Measurements from ENCODE around the gene YDJC.
"Not testable (repeated sequence)": the region's sequence is repeated elsewhere in the genome, so short reads cannot be mapped to it uniquely, and the experiment has no call there.

YDJC gene

DNA sequence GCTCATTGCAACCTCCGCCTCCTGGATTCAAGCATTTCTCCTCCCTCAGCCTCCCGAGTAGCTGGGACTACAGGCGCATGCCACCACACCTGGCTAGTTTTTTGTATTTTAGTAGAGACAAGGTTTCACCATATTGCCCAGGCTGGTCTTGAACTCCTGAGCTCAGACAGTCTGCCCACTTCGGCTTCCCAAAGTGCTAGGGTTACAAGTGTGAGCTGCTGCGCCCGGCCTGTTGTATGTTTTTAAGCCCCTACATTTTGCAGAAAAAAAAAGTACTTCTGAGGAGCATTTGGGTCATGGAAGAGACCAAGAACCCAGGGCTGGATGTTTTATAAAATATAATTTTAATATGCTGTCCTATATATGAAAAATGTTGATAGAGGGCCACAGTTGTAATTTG is 12.5 kb downstream of the YDJC start:
- not testable (repeated sequence) for H3K27me3 ChIP-seq (ENCODE audit: control insufficient read depth, insufficient read depth, low read length)

DNA sequence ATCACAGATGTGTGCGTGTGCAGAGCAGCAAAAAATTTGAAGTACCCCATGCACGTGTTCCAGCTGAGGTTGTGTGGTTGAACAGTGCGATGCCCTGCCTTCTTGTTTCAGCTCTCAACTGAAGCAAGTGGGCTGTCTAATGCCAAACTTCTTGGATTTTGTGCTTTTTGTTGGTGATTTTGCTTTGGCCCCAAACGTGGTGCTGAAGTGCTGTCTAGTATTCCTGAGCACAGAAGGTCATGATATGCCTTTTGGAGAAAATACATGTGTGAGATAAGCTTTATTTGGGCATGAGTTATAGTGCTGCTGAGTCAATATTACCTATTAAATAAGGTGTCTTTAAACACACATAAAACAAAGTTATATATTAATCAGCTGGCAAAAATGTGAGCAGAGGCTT is 14.1 kb downstream of the YDJC start:
- no peaks in the 10 kb centered on the region for H3K9me3 ChIP-seq (ENCODE audit: control insufficient read depth, insufficient read depth, low read depth, low read length)
- no peak overlapping the region for H3K9ac ChIP-seq (ENCODE audit: low read length)
- no peaks in the 10 kb centered on the region for H3K27me3 ChIP-seq (ENCODE audit: control insufficient read depth, insufficient read depth, low read length)
- no peak overlapping the region for H3K27ac ChIP-seq (ENCODE audit: low read depth, low read length)
- no peak overlapping the region for H3K4me3 ChIP-seq (ENCODE audit: low read depth, low read length)
- H3K4me1 ChIP-seq (ENCODE audit: control insufficient read depth, insufficient read depth, low read length), result no peaks in the 10 kb centered on the region
- H3K36me3 ChIP-seq (ENCODE audit: control insufficient read depth, insufficient read depth, low read length), result peaks cover 51% of the 10 kb centered on the region

More for the DNA sequence above, 12.5 kb downstream of the YDJC start:
- H3K4me1 ChIP-seq (ENCODE audit: control insufficient read depth, insufficient read depth, low read length); H3K4me3 ChIP-seq (ENCODE audit: low read depth, low read length); H3K27ac ChIP-seq (ENCODE audit: low read depth, low read length); H3K9me3 ChIP-seq (ENCODE audit: control insufficient read depth, insufficient read depth, low read depth, low read length); H3K9ac ChIP-seq (ENCODE audit: low read length): not testable (repeated sequence)
- peaks cover 45% of the 10 kb centered on the region for H3K36me3 ChIP-seq (ENCODE audit: control insufficient read depth, insufficient read depth, low read length)

DNA sequence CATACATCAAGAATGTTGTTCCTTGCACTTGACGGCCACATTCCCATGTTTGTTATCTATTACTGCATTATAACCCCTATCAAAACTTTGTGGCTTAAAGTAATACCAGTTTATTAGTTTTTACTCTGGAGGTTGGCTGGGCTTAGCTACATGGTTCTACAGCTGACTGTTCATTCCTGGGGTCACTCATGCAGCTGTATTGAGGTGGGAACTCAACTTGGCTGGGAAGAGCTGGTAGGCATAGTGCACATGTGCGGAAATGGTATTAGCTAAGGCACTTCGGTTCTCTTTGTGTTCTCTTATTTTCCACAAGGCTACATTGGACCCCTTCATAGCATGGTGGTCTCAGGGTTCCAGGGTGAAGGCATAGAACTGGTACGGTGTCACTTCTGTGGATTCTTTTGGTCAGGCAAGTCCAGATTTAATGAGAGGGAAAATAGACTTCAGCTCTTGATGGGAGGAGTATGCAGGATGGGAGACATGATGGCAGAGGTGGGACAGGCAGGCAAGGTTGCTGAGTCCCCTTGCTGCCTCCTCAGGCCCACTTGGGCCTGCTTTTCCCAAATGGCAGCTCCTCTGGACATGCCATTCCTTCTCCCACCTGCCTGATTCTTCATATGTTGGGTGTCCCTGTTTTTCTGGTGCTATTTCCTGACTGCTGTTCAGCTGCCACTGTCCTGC is 16.1 kb downstream of the YDJC start:
- Histone ChIP-seq H3K9ac (ENCODE audit: low read length) (no peak overlapping the region), H3K9me3 (ENCODE audit: control insufficient read depth, insufficient read depth, low read depth, low read length) (no peaks in the 10 kb centered on the region), H3K4me3 (ENCODE audit: low read depth, low read length) (no peak overlapping the region), H3K4me1 (ENCODE audit: control insufficient read depth, insufficient read depth, low read length) (no peaks in the 10 kb centered on the region), H3K27me3 (ENCODE audit: control insufficient read depth, insufficient read depth, low read length) (no peaks in the 10 kb centered on the region), H3K36me3 (ENCODE audit: control insufficient read depth, insufficient read depth, low read length) (peaks cover 49% of the 10 kb centered on the region), H3K27ac (ENCODE audit: low read depth, low read length) (no peak overlapping the region)

DNA sequence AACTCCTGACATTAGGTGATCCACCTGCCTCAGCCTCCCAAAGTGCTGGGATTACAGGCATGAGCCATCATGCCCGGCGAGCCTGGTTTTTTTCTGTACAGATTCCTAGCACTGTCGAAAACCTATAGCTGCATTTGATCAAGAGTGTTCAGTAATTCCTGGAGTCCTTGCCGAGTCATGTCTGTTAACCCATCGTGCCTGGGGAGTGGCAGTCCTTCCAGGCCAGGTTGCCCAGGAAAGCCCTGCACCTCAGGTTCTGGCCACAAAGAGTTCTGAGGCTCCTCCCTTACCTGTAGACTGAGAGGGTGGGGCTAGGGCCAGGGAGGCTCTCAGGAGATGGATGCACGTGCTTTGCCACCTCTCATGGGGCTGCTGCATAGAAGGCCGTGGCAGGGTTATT is 17.0 kb downstream of the YDJC start:
- no peaks in the 10 kb centered on the region for H3K27me3 ChIP-seq (ENCODE audit: control insufficient read depth, insufficient read depth, low read length)
- no peak overlapping the region for H3K9ac ChIP-seq (ENCODE audit: low read length)
- no peak overlapping the region for H3K27ac ChIP-seq (ENCODE audit: low read depth, low read length)
- H3K4me1 ChIP-seq (ENCODE audit: control insufficient read depth, insufficient read depth, low read length), result no peaks in the 10 kb centered on the region
- no peak overlapping the region for H3K4me3 ChIP-seq (ENCODE audit: low read depth, low read length)
- peaks cover 48% of the 10 kb centered on the region for H3K36me3 ChIP-seq (ENCODE audit: control insufficient read depth, insufficient read depth, low read length)
- H3K9me3 ChIP-seq (ENCODE audit: control insufficient read depth, insufficient read depth, low read depth, low read length), result no peaks in the 10 kb centered on the region

DNA sequence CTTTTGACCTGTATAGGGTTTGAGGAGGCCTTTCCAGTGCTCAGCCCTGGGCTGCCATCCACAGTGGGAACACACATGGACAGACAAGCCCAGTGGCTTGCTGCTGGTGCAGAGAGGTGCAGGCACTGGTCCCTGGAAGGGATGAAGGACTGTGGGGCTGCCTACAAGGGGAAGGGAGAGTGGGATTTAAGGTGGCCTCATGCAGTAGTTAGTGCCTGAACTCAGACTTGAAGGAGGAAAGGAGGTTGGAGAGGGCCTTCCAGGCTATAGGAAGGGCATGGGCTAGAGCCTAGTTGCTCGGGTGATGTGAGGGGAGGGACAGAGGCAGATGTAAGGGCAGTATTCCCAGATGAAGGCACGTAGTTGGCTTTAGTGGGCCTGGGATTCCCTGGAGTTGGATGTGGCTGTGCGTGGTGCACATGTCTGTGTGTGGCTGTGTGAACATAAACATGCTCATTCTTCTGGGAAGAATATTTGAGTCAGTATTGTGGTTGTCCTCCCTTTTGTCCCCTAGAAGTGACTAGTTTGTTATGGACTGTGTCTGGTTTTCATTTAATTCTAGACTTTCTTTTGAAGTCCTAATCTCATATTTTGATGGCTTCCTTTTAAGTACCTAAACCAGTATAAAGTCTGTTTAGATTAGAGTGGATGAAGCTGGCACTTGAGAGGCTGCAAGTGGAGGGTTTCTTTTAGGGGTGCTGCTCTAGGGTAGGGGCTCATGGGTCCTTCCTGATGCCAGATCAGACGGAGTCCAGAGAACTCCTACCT is 18.4 kb downstream of the YDJC start:
- H3K36me3 ChIP-seq (ENCODE audit: control insufficient read depth, insufficient read depth, low read length), result peaks cover 53% of the 10 kb centered on the region
- no peaks in the 10 kb centered on the region for H3K4me1 ChIP-seq (ENCODE audit: control insufficient read depth, insufficient read depth, low read length)
- H3K27me3 ChIP-seq (ENCODE audit: control insufficient read depth, insufficient read depth, low read length), result no peaks in the 10 kb centered on the region
- H3K9ac ChIP-seq (ENCODE audit: low read length), result no peak overlapping the region
- no peak overlapping the region for H3K4me3 ChIP-seq (ENCODE audit: low read depth, low read length)
- H3K27ac ChIP-seq (ENCODE audit: low read depth, low read length), result no peak overlapping the region
- H3K9me3 ChIP-seq (ENCODE audit: control insufficient read depth, insufficient read depth, low read depth, low read length), result no peaks in the 10 kb centered on the region

DNA sequence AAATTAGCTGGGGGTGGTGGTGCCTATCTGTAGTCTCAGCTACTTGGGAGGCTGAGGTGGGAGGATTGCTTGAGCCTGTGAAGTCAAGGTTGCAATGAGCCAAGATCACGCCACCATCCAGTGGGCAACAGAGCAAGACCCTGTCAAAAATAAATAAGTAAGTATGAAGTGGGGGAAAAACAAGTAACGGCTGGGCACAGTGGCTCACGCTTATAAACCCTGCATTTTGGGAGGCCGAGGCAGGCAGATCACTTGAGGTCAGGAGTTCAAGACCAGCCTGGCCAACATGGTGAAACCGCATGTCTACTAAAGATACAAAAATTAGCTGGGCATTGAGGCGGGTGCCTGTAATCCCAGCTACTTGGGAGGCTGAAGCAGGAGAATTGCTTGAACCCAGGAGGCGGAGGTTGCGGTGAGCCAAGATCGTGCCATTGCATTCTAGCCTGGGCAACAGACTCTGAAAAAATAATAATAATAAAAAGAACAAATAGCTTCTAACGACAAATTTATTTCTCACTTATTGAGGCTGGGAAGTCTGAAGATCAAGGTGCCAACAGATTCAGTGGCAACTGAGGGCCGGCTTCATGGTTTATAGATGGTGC is 20.2 kb downstream of the YDJC start:
- peaks cover 52% of the 10 kb centered on the region for H3K36me3 ChIP-seq (ENCODE audit: control insufficient read depth, insufficient read depth, low read length)
- not testable (repeated sequence) for H3K9me3 ChIP-seq (ENCODE audit: control insufficient read depth, insufficient read depth, low read depth, low read length); H3K4me1 ChIP-seq (ENCODE audit: control insufficient read depth, insufficient read depth, low read length); H3K27me3 ChIP-seq (ENCODE audit: control insufficient read depth, insufficient read depth, low read length); H3K9ac ChIP-seq (ENCODE audit: low read length); H3K27ac ChIP-seq (ENCODE audit: low read depth, low read length); H3K4me3 ChIP-seq (ENCODE audit: low read depth, low read length)

DNA sequence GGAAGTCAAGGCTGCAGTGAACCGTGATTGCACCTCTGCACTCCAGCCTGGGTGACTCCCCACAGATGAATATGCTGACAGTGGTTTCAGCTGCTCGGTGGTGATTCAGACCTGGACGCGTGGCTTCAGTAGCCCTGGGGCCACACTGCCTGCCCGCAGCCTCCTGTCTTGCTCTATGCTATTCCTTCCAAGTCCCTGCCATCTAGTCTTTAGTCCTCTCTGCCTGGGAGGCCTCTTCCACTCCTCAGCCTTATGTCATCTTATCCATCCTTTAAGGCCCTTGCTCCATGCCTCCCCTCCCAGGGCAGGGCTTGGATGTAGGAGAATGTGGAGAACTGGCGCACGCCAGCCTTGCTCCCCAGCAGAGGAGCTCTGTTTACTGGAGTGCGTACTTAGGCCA is 23.0 kb downstream of the YDJC start:
- no peak overlapping the region for H3K9ac ChIP-seq (ENCODE audit: low read length)
- no peak overlapping the region for H3K27ac ChIP-seq (ENCODE audit: low read depth, low read length)
- no peaks in the 10 kb centered on the region for H3K27me3 ChIP-seq (ENCODE audit: control insufficient read depth, insufficient read depth, low read length)
- no peaks in the 10 kb centered on the region for H3K4me1 ChIP-seq (ENCODE audit: control insufficient read depth, insufficient read depth, low read length)
- H3K36me3 ChIP-seq (ENCODE audit: control insufficient read depth, insufficient read depth, low read length), result peaks cover 37% of the 10 kb centered on the region
- H3K4me3 ChIP-seq (ENCODE audit: low read depth, low read length), result no peak overlapping the region
- H3K9me3 ChIP-seq (ENCODE audit: control insufficient read depth, insufficient read depth, low read depth, low read length), result no peaks in the 10 kb centered on the region

DNA sequence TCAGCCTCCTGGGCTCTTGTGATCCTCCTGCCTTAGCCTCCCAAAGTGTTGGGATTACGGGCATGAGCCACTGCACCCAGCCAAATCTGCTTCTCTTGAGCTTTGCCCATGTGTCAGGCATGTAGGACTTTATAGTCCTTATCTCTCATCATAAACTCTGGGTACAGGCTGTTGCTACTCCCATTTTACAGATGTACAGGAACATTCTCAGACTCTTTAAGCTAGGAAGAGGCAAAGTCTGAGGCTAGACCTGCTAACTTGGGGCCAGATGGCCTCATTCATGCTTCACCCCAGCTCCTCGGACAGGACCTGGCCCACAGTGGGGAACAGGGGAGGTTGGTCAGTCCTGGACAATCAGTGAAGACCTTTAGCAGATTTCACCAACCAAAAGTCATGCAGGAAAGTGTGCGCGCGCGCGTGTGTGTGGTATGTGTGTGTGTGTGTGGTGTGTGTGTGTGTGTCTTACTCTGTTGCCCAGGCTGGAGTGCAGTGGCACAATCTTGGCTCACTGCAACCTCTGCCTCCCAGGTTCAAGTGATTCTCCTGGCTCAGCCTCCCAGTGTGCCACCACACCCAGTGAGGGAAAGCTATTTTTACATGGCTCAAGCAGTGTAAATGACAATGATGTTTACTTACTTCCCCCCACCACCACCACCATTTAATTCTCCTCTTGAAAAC is 23.8 kb downstream of the YDJC start:
- peaks cover 29% of the 10 kb centered on the region for H3K36me3 ChIP-seq (ENCODE audit: control insufficient read depth, insufficient read depth, low read length)
- no peaks in the 10 kb centered on the region for H3K9me3 ChIP-seq (ENCODE audit: control insufficient read depth, insufficient read depth, low read depth, low read length)
- no peak overlapping the region for H3K27ac ChIP-seq (ENCODE audit: low read depth, low read length)
- no peaks in the 10 kb centered on the region for H3K4me1 ChIP-seq (ENCODE audit: control insufficient read depth, insufficient read depth, low read length)
- H3K9ac ChIP-seq (ENCODE audit: low read length), result no peak overlapping the region
- no peak overlapping the region for H3K4me3 ChIP-seq (ENCODE audit: low read depth, low read length)
- no peaks in the 10 kb centered on the region for H3K27me3 ChIP-seq (ENCODE audit: control insufficient read depth, insufficient read depth, low read length)

DNA sequence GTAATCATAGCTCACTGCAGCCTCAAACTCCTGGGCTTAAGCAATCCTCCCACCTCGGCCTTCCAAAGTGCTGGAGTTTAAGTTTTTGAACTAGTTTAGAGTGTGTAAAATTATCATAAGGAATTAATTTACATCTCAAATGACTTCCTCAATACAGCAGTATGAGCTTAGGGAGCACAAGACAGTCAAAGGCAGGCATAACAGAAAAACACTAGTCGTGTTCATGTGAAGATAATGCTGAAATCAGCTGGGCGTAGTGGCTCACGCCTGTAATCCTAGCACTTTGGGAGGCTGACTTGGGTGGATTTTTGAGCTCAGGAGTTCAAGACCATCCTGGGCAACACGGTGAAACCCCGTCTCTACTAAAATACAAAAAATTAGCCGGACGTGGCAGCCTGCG is 25.8 kb downstream of the YDJC start:
- no peak overlapping the region for H3K27ac ChIP-seq (ENCODE audit: low read depth, low read length)
- H3K9ac ChIP-seq (ENCODE audit: low read length), result no peak overlapping the region
- H3K4me3 ChIP-seq (ENCODE audit: low read depth, low read length), result no peak overlapping the region
- no peaks in the 10 kb centered on the region for H3K27me3 ChIP-seq (ENCODE audit: control insufficient read depth, insufficient read depth, low read length)
- peaks cover 18% of the 10 kb centered on the region for H3K36me3 ChIP-seq (ENCODE audit: control insufficient read depth, insufficient read depth, low read length)
- no peaks in the 10 kb centered on the region for H3K9me3 ChIP-seq (ENCODE audit: control insufficient read depth, insufficient read depth, low read depth, low read length)
- no peaks in the 10 kb centered on the region for H3K4me1 ChIP-seq (ENCODE audit: control insufficient read depth, insufficient read depth, low read length)

DNA sequence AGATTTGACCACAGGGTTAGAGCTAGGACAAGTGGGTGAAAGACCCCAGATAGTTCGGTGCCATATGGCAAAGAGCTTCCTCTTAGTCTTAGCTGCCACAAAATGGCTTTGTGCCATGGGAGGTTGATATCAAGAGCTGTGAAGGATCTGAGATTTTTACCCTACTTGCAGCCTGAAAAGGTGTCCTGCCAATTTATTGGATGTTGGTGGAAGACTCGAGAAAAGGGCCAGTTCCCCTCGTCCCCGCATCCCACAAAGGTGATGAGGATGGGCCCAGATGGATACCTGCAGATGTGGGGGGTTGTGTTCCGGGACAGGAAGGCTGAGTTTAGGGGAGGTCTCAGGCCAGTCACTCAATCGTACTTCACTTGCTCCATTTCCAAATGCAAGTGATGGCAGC is 27.2 kb downstream of the YDJC start:
- Histone ChIP-seq H3K27me3 (ENCODE audit: control insufficient read depth, insufficient read depth, low read length) (no peaks in the 10 kb centered on the region), H3K4me3 (ENCODE audit: low read depth, low read length) (no peak overlapping the region), H3K36me3 (ENCODE audit: control insufficient read depth, insufficient read depth, low read length) (peaks cover 18% of the 10 kb centered on the region), H3K9ac (ENCODE audit: low read length) (no peak overlapping the region), H3K4me1 (ENCODE audit: control insufficient read depth, insufficient read depth, low read length) (no peaks in the 10 kb centered on the region; the same call in 1 of the 2 replicates), H3K9me3 (ENCODE audit: control insufficient read depth, insufficient read depth, low read depth, low read length) (no peaks in the 10 kb centered on the region), H3K27ac (ENCODE audit: low read depth, low read length) (no peak overlapping the region)

Measured in HUES6 (cell line).